Activated CD8-positive, alpha-beta T cell treated with anti-CD3 and anti-CD28 coated beads for 36 hours (primary cell): ENCODE results near the gene TAS2R60. TPM values are rescaled to one million over a fixed set of nuclear protein-coding genes. Genes with fewer than 3 reads are reported as not detected.

ENCODE experiments used
- ATAC-seq: fragments of 200-7000 bp; cut with Tn5 transposase; one replicate; pipeline ENCODE4 v1.10.0; 2021; ENCODE audit warnings: mild to moderate bottlenecking, moderate library complexity
- CTCF ChIA-PET: fragments of 350-600 bp; sonication (Branson Sonifier 250); formaldehyde crosslinking; loops from one replicate; lab custom pipeline; 2021; ENCODE audit warnings: antibody characterized with exemption; lab: Charles Lee
- POLR2A ChIA-PET: fragments of 350-600 bp; sonication (Branson Sonifier 250); formaldehyde crosslinking; loops from one replicate; lab custom pipeline; 2021; ENCODE audit warnings: antibody characterized with exemption; lab: Charles Lee
- DNase-seq: peaks from one replicate; pipeline ENCODE4 v3.0.0-alpha.2; 2020
- H3K27ac Mint-ChIP-seq: one replicate; pipeline ENCODE4 v1.8.0; 2021; ENCODE audit warnings: mild to moderate bottlenecking, mixed read lengths
- H3K27me3 Mint-ChIP-seq: one replicate; pipeline ENCODE4 v1.8.0; 2021; ENCODE audit warnings: mixed read lengths
- H3K36me3 Mint-ChIP-seq: one replicate; pipeline ENCODE4 v1.8.0; 2021; ENCODE audit warnings: low read depth, mixed read lengths
- H3K4me1 Mint-ChIP-seq: one replicate; pipeline ENCODE4 v1.8.0; 2021; ENCODE audit warnings: low read depth, mixed read lengths
- H3K4me3 Mint-ChIP-seq: one replicate; pipeline ENCODE4 v1.8.0; 2021; ENCODE audit warnings: mild to moderate bottlenecking, moderate library complexity, mixed read lengths
- H3K9me3 Mint-ChIP-seq: one replicate; pipeline ENCODE4 v1.8.0; 2021; ENCODE audit warnings: mixed read lengths
- CTCF ChIP-seq: fragments of 200-600 bp; IDR thresholded peaks from one replicate; pipeline ENCODE4 v1.8.0; 2022; ENCODE audit warnings: antibody characterized with exemption, mild to moderate bottlenecking
- intact Hi-C: fragments of 100-400 bp; cut with micrococcal nuclease; formaldehyde crosslinking; loops from one replicate; pipeline ENCODE4 v1.10.0; 2022
- total RNA-seq, 2 experiments: library from RNA; stranded (reverse); gene quantifications; one replicate each; pipeline ENCODE4 v1.2.3, GENCODE V29; 2021

TAS2R60 gene
- total RNA-seq = not detected

GRCh38 chr7:143443153-143443552 lies at the start of gene TAS2R60:
Gene TAS2R60, plus strand, starts transcription at chr7:143443453. Its CDS starts 0 bp downstream, at chr7:143443453.
- CTCF ChIA-PET = no interaction called here
- Mint-ChIP-seq H3K4me1 (peaks cover 4% of the 10 kb centered on the region), H3K36me3 (no peaks in the 10 kb centered on the region), H3K27me3 (no peaks in the 10 kb centered on the region), H3K9me3 (no peaks in the 10 kb centered on the region), H3K4me3 (no peak within 1 kb of the TSS), H3K27ac (no peak within 1 kb of the TSS)
- POLR2A ChIA-PET = no interaction called here
- ATAC-seq (no peak), DNase-seq (no peak)
- no peak for TF ChIP-seq CTCF
- intact Hi-C loops = no loop called here

GRCh38 chr7:143394068-143394467 lies 49.2 kb upstream of the TAS2R60 start:
- CTCF ChIA-PET = interaction anchor here (0.7 to 1.7 kb wide), 3 partner anchors 14 to 49 kb away, joined by 3 to 4 read pairs (median 4); no protein-coding TSS in a partner anchor
- no peak for ATAC-seq
- POLR2A ChIA-PET = interaction anchor here (1.7 to 2.0 kb wide), 3 partner anchors 10 to 14 kb away, joined by 4 to 5 read pairs (median 5); partner anchors contain the start of gene EPHA1
- H3K27ac Mint-ChIP-seq = no peak overlapping the region
- no peak overlapping the region for H3K4me3 Mint-ChIP-seq
- H3K4me1 Mint-ChIP-seq = peaks cover 17% of the 10 kb centered on the region
- DNase-seq = no peak
- intact Hi-C loops = no loop called here
- no peaks in the 10 kb centered on the region for H3K27me3 Mint-ChIP-seq
- H3K36me3 Mint-ChIP-seq = peaks cover 17% of the 10 kb centered on the region
- H3K9me3 Mint-ChIP-seq = no peaks in the 10 kb centered on the region
- TF ChIP-seq CTCF = no peak

GRCh38 chr7:143394777-143395176 lies 48.5 kb upstream of the TAS2R60 start:
- Mint-ChIP-seq H3K27me3 (no peaks in the 10 kb centered on the region), H3K4me1 (peaks cover 11% of the 10 kb centered on the region), H3K36me3 (peaks cover 11% of the 10 kb centered on the region), H3K9me3 (no peaks in the 10 kb centered on the region), H3K27ac (no peak overlapping the region), H3K4me3 (no peak overlapping the region)
- intact Hi-C loops = no loop called here
- TF ChIP-seq CTCF = no peak
- ChIA-PET CTCF (interaction anchor here (1.4 kb wide), 1 partner anchor 10 kb away, joined by 4 read pairs; no protein-coding TSS in a partner anchor), POLR2A (interaction anchor here (1.8 kb wide), 1 partner anchor 13 kb away, joined by 5 read pairs; the partner anchor contains the start of gene EPHA1)
- DNase-seq = no peak
- no peak for ATAC-seq

- ChIA-PET POLR2A (interaction anchor here (0.6 to 1.4 kb wide), 4 partner anchors 12 to 205 kb away, joined by 3 to 5 read pairs (median 3); no protein-coding TSS in a partner anchor), CTCF (interaction anchor here (0.9 to 1.4 kb wide), 3 partner anchors 9 to 155 kb away, joined by 3 to 4 read pairs (median 3); no protein-coding TSS in a partner anchor)
- Mint-ChIP-seq H3K36me3 (peaks cover 5% of the 10 kb centered on the region), H3K27me3 (no peaks in the 10 kb centered on the region), H3K4me3 (no peak overlapping the region), H3K9me3 (no peaks in the 10 kb centered on the region), H3K27ac (peak overlapping the region; percentile 30), H3K4me1 (peaks cover 7% of the 10 kb centered on the region)
- TF ChIP-seq CTCF = no peak
- DNase-seq = no peak
- ATAC-seq = peak; percentile 61
- intact Hi-C loops = no loop called here
Observed at GRCh38 chr7:143395187-143396149, 47.8 kb upstream of the TAS2R60 start.
